ENCODE measurements around the gene CD79B. TPM values are rescaled to one million over a fixed set of nuclear protein-coding genes. Genes with fewer than 3 reads are reported as not detected.

Gene CD79B
- total RNA-seq, 4 donors from 2014 or later: 0.29 to 13.4 (median 4.9) TPM

- no peak overlapping the region for H3K27ac ChIP-seq
- H3K36me3 ChIP-seq: no peaks in the 10 kb centered on the region
- no peaks in the 10 kb centered on the region for H3K9me3 ChIP-seq
- no peak for TF ChIP-seq CTCF (IDR thresholded peaks at IDR 0.05)
- no peak for TF ChIP-seq POLR2A (IDR thresholded peaks at IDR 0.05)
- H3K27me3 ChIP-seq: no peaks in the 10 kb centered on the region
- no peak for DNase-seq
- H3K4me1 ChIP-seq: no peaks in the 10 kb centered on the region
- no peak overlapping the region for H3K4me3 ChIP-seq
- intact Hi-C loops (cut with DNase I; ENCODE audit: low total_unique reads): no loop called here
Observed at GRCh38 chr17:63974594-63975192, 42.6 kb upstream of the CD79B start.

DNA sequence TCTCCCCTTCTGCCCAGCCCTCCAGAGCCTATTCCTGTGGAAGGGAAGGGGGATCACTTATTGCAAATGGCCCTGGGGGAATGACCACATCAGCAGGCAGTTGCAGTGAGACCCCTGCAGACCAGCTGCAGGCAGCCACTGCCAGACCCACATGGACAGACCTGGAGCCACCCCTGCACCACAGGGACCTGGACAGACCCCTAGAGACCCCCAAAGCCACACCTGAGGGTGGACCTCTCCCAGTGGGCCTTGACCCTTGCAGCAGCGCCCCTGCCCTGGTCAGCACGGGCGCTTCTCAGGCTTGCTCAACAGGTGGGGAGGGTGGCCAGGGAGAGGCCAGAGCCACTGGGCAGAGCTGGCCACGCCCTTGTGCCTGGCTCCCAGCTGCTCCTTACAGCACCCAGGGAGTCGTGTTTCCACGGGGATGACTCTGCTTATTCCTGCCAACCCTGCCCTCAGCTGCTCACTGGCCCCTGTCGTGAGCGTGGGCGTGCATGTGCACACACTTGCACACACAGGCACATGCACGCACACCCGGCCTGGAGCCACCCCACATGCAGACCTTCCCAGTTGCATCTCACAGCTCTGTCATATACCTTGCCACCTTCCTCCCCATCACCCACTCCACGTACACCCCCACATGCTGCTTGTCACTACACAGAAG lies 41.9 kb upstream of the CD79B start:
- no peaks in the 10 kb centered on the region for H3K9me3 ChIP-seq
- H3K27ac ChIP-seq: no peak overlapping the region
- no peak for DNase-seq
- H3K27me3 ChIP-seq: no peaks in the 10 kb centered on the region
- H3K4me3 ChIP-seq: no peak overlapping the region
- no peaks in the 10 kb centered on the region for H3K4me1 ChIP-seq
- no peaks in the 10 kb centered on the region for H3K36me3 ChIP-seq
- intact Hi-C loops (cut with DNase I; ENCODE audit: low total_unique reads): no loop called here
- TF ChIP-seq POLR2A (IDR thresholded peaks at IDR 0.05) (no peak), CTCF (IDR thresholded peaks at IDR 0.05) (no peak)

DNA sequence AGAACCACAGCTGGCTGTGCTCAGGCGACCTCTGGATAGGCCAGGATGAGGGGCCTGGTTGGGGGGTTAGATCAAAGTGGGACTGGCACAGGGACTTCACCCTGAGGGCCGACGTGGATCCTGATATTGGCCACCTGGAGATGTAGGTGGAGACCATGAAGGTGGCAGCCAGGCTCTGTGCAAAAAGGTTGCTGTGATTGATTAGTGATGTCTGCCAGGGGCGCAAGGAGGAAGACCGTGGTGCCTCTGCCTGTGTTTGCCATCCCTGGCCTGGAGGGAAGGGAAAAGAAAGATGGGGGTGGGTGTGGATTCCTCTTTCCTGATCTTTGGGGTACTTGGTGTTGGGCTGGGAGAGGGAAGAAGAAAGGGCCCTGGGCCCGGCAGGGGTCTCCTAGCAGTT lies 41.1 kb upstream of the CD79B start:
- DNase-seq: no peak
- intact Hi-C loops (cut with DNase I; ENCODE audit: low total_unique reads): no loop called here
- Histone ChIP-seq H3K36me3 (no peaks in the 10 kb centered on the region), H3K27me3 (no peaks in the 10 kb centered on the region), H3K9me3 (no peaks in the 10 kb centered on the region), H3K4me3 (no peak overlapping the region), H3K27ac (no peak overlapping the region), H3K4me1 (no peaks in the 10 kb centered on the region)
- TF ChIP-seq CTCF (IDR thresholded peaks at IDR 0.05): no peak
- TF ChIP-seq POLR2A (IDR thresholded peaks at IDR 0.05): no peak

DNA sequence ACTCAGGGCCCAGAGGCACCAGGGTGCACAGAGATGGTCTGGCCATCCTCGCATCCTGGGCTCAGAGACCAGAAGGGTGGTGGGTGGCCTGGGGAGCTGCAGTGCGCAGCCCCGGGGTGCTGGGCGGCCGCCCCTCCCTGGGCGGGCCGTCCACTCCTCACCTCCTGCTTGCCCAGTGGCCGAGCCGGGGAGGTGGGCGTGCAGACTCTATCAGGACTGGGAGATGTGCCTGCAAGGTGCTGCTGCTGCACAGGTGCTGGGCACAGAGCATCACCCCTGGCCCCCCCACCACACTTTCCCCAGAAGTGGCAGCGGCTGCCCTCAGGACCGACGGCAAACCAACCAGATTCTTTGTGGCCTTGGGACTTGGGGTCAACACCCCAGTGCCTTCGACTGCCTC lies 40.7 kb upstream of the CD79B start, which contains the start of gene SCN4A:
TSS of gene SCN4A (minus strand) at position 123 of the 400 bp plus-strand sequence. CDS start at position 46, 77 bp downstream.
- intact Hi-C loops (cut with DNase I; ENCODE audit: low total_unique reads): no loop called here
- Histone ChIP-seq H3K4me3 (no peak within 1 kb of the TSS), H3K27ac (no peak within 1 kb of the TSS), H3K27me3 (no peaks in the 10 kb centered on the region), H3K9me3 (no peaks in the 10 kb centered on the region), H3K36me3 (no peaks in the 10 kb centered on the region), H3K4me1 (no peaks in the 10 kb centered on the region)
- no peak for DNase-seq
- no peak for TF ChIP-seq POLR2A (IDR thresholded peaks at IDR 0.05)
- no peak for TF ChIP-seq CTCF (IDR thresholded peaks at IDR 0.05)

DNA sequence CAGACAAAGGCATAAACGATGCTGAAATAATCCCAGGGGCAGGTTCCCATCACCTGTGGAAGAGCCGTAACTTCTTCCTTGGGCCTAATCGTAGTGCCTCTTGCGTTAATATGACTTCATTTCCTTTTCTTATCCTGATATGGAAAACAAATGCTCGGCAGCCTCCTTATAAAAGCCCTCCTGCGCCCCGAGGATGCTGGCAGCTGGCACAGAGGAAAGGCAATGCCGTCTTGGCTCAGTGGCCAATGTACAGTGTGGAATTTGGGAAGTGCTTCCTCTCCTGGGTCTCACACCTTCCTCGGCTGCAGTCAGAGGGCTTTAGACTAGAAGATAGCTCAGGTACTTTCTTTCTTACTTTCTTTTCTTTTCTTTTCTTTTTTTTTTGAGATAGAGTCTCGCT lies 37.1 kb upstream of the CD79B start:
- no peaks in the 10 kb centered on the region for H3K9me3 ChIP-seq
- no peak overlapping the region for H3K4me3 ChIP-seq
- no peak for TF ChIP-seq CTCF (IDR thresholded peaks at IDR 0.05)
- no peak for TF ChIP-seq POLR2A (IDR thresholded peaks at IDR 0.05)
- H3K36me3 ChIP-seq: no peaks in the 10 kb centered on the region
- no peak for DNase-seq
- H3K27me3 ChIP-seq: no peaks in the 10 kb centered on the region
- no peaks in the 10 kb centered on the region for H3K4me1 ChIP-seq
- intact Hi-C loops (cut with DNase I; ENCODE audit: low total_unique reads): no loop called here
- no peak overlapping the region for H3K27ac ChIP-seq
